Hair follicle dermal papilla cell (primary cell): ENCODE data around the gene PTGDS. TPM values are rescaled to one million over a fixed set of nuclear protein-coding genes. Genes with fewer than 3 reads are reported as not detected.

ENCODE experiments used
- total RNA-seq: library from RNA; depleted of rRNA; stranded (reverse); fragments of >200 nt; gene quantifications from 2 replicates; pipeline ENCODE4 v1.2.3, GENCODE V29; 2012

Gene PTGDS
- total RNA-seq: 16.9 and 20.2 TPM in 2 replicates

DNA sequence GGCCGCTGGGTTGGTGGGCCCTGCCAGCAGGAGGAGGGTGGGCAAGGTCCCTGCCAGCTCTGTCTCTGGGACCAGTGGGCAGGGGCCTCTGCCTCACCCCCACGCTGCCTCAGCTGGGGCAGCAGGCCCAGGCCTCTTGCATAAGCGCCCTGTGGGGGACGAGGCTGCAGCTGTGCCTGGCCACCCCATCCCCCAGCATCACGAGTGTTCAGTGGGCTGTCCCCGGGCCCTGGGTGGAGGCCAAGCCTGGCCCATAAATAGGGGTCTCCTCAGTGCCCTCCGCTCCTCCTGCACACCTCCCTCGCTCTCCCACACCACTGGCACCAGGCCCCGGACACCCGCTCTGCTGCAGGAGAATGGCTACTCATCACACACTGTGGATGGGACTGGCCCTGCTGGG, at the start of gene PTGDS:
Gene PTGDS, plus strand, starts transcription at position 282 of the 400 bp plus-strand sequence. Its CDS starts 75 bp downstream, at position 357.

DNA sequence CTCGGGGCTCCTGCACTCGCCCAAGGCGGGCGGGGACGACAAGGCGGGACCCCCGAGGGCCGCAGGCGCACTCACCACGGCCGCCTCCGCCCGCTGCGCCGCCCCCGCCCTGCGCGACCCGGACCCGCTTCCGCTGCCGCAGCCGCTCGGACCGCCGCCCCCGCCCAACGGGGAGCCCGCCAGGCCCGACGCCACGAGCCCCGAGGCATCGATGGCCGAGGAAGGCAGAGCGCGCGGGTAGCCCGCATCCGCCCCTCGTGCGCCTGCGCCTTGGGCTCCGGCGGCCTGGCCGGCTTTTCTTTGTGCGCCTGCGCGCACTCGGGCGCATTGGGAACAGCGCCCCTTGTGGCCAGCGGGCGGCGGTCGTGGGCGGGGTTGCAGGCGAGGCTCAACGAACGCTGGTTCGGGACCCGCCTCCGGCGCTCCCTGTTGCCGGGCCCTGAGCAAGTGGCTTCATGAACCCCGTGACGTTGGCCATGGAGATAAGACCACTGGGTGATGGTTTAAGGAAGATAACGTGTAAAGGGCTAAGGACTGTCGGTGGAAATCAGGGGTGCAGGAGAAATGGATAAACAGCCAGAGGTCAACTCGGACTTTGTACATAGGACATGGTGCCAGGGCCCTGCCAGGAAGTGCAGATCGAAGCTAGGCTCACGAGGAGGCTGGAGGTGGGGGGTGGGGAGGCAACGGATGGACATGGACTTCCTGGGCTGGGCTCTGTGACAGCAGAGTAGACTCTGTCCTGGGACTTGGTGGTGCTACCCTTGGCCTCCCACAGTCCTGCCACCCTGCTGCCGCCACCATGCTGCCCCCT, 32.6 kb upstream of the PTGDS start, which contains the start of the genes C8G and FBXW5:
Gene C8G, plus strand, starts transcription at position 725 of the 814 bp plus-strand sequence. Its CDS starts 78 bp downstream, at position 803.
Gene FBXW5, minus strand, starts transcription at position 220 of the 814 bp plus-strand sequence. CDS start 655 bp downstream, outside the sequence.

DNA sequence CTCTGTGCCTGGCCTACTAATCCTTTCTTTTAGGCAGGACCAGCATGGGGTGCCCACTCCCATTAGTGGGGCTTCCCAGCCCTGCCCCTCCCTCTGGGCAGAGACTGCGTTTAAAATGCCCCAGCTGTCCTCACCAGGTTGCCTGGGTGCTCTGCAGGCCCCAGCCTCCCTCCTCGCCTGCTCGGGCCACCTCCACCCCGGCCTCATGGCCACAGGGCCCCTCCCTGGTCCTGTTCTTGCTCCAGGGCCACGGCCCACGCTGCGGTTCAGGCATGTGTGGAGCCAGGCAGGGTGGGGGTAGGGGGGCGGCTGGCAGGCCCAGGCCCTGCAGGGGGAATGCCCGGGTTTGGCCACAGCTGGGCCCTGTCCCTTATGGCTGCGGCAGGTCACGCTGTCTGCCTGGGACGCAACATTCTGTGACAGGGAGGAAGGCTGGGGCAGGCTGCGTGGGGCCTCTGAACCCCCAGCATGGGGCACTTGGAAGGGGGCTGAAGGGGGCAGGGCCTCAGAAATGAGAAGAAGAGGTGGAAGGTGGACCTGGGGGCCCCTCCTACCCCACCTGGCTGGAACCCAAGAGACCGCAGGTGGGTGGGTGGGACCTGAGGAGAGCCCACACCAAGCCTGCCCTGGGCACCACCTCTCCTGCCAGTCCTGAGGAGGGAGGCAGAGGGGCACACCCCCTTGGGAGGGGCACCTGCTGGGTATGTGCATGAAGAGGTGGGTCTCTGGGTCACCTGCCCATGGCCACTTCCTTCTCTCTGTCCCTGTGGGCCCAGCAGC, 25.6 kb upstream of the PTGDS start, which contains the start of gene LCN12:
Gene LCN12, plus strand, starts transcription at position 733 of the 780 bp plus-strand sequence. CDS start 55 bp downstream, outside the sequence.

DNA sequence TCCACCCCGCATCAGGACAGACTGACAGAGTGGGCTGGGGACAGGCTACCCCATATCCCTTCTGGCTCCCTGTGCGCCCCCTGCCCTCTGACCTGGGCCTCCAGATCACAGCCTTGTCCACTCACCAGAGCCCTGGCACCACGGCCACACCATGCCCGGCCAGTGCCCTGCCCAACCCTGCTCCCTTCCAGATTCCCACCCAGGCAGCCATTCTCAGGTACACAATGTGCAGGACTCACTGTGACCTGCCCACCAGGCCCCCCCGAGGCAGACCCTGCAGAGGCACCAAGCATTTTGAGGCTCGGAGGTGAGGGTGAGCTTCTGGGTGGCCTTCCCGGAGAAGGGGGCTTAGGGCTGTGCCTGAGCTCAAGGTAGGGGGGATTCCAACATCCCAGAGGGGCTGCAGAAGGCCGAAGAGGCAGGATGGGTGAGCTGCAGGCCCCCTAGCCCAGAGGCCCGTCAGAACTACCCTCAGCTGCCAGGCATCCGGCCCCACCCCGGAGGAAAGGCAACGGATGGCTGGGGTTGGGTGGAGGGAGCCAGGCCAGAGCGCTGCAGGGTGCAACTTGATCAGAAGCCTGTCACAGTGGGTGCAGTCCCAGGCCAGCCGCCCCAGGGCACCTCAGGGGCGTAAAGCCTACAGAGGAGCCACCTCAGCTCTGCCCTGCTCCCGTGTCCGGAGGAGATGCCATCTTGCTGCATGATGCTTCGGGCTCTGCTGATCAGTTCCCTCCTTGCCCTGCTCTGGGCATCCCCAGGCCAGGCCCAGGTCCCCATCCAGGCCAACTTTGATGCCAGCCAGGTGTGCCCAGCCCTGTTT, 5.1 kb downstream of the PTGDS start, which contains the start of gene LCNL1:
Gene LCNL1, plus strand, starts transcription at position 762 of the 820 bp plus-strand sequence. CDS start 594 bp downstream, outside the sequence.

DNA sequence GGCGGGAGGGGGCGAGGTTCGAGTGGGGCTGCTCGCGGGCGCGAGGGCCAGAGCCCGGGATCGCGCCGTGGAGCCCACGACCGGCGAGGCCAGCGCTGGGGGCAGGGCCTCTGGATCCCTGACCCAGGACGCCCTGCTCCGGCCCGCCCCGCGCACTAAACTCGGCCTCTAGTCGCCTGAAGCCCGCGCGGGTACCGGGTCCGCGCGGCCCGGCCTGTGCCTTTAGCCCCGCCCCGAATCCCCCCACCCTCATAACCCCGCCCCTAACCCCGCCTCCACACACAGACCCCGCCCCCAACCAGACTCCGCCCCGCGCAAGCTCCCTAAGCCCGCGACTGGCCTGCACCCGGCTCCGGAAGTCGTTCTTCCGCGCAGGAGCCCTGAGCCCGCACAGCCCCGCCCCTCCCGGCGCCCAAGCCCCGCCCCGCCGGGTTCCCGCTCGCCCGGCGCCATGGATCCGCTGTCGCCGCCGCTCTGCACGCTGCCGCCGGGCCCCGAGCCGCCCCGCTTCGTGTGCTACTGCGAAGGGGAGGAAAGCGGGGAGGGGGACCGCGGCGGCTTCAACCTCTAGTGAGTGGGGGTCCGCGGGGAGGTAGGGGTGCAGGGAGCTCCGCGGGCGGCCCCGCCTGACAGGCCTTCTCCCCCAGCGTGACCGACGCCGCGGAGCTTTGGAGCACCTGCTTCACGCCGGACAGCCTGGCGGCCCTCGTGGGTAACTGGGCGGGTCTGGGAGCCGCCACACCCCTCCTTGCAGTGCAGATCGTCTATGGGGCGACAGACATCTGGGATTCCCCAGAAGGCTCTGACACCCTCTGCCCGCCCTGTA, 14.9 kb downstream of the PTGDS start, which contains the start of gene PAXX:
Gene PAXX, plus strand, starts transcription at position 430 of the 826 bp plus-strand sequence. Its CDS starts 22 bp downstream, at position 452.

DNA sequence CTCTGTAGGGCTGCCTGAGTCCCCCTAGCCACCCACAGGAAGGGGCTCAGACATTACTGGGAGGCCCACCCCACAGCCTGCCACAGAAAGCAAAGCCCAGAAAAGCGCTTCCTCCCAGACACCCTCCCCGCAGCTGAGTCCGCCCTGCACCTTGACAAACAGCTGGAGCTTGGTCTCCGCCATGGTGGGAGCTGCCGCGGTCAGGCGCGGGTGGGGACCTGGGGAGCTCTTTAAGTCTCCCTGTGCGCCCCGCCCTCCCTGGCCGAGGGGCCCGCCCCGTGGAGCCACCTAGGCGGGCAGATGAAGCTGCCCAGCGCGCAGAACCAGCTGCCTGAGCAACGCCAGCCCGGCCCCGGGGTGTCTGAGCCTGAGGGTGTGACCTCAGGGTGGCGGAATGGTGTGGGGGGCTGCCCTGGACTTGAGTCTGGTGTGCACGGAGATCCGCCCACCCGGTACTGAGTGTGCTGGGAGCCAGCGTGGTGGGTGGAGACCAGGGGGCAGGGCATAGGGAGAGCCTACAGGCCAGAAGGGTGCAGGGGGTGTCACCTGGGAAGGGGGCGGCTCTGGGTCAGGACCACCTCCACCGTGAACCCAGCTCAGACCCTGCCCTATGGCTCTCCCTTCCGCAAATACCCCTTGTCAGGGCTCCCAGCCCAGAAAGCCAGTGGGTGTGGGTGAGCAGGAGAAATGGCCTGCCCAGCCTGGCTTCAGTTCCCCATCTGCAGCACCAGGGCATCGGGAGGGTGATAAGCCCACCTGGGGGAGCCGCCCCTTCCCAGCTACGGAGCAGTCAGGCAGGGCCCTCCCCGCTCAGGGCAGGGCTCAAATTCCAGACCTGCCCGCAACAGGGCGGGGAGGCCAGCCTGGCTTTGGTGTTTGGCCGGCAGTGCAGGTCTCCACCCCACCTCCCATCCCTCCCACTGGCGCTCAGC, 19.3 kb downstream of the PTGDS start, which contains the start of gene CLIC3:
Gene CLIC3, minus strand, starts transcription at position 208 of the 932 bp plus-strand sequence. Its CDS starts 25 bp downstream, at position 183.

DNA sequence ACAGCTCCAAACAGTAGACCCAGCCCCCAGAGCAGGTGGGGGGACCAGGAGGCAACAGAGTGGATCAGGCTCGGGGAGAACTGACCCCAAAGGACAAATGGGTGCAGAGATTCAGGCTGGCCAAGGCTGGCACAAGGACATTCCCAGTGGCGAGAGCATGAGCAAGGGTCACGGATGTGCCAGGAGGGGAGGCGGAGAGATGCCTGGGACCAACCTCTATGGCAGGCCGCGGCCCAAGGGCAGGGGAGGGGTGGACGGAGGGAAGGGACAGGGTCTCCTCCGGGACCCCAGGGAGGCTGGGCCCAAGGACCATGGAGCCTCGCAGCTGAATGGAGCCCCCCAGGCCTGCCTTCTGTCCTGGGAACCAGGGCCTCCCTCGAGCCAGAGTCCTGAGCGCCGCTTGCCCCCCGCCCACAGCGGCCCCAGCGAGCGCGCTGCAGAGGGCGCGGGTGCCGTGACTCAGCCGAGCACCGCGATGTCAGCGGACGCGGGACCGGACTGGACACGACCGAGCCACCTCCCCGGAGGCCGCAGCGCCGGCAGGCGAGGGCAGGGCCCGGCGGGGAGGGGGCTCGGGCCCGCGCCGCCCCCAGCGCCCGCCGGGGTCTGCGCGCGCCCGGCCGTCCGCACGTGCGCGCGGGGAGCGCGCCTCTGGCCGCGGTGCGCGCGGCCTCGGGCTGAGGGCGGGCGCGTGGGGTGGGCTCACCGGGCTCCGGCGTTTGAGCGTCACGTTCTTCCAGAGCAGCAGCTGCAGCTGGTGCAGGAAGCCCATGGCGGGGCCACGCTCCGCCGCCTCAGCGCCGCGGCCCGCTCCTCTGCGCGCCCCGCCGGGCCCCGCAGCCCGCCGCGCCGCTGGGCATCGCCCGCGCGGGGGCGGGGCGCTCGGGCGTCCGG, 50.3 kb downstream of the PTGDS start, which contains the start of gene ABCA2:
Gene ABCA2, minus strand, starts transcription at position 869 of the 894 bp plus-strand sequence. Its CDS starts 97 bp downstream, at position 772.

Other genes starting within 250 kb of the PTGDS start
- not detected in 2 replicates for gene LCN10, start 234.6 kb upstream of the PTGDS start, total RNA-seq
- gene LCN6, start 229.0 kb upstream of the PTGDS start, total RNA-seq: not detected in 2 replicates
- not detected in 2 replicates for gene LCN8, start 219.3 kb upstream of the PTGDS start, total RNA-seq
- gene LCN15, start 213.0 kb upstream of the PTGDS start, total RNA-seq: not detected in 2 replicates
- gene TMEM141, start 186.2 kb upstream of the PTGDS start, total RNA-seq: 28.6 and 32.7 TPM in 2 replicates
- gene CCDC183, start 181.2 kb upstream of the PTGDS start, total RNA-seq: 0.16 and 0.73 TPM in 2 replicates
- 83.5 and 85.7 TPM in 2 replicates for gene RABL6, start 169.6 kb upstream of the PTGDS start, total RNA-seq
- 0.85 and 0.97 TPM in 2 replicates for gene AJM1, start 135.0 kb upstream of the PTGDS start, total RNA-seq
- gene PHPT1, start 128.1 kb upstream of the PTGDS start, total RNA-seq: 49.8 and 55.1 TPM in 2 replicates
- gene MAMDC4, start 125.2 kb upstream of the PTGDS start, total RNA-seq: 1.1 and 1.9 TPM in 2 replicates
- gene EDF1, start 111.2 kb upstream of the PTGDS start, total RNA-seq: 119 and 175 TPM in 2 replicates
- 6.6 and 6.8 TPM in 2 replicates for gene TRAF2, start 91.0 kb upstream of the PTGDS start, total RNA-seq
- 133 and 152 TPM in 2 replicates for gene FBXW5, start 32.8 kb upstream of the PTGDS start, total RNA-seq
- gene C8G, start 32.3 kb upstream of the PTGDS start, total RNA-seq: 1.1 TPM in 1 of 2 replicates, not detected in the other
- gene LCN12, start 25.2 kb upstream of the PTGDS start, total RNA-seq: 0.24 TPM in 1 of 2 replicates, not detected in the other
- 2.4 and 3.5 TPM in 2 replicates for gene LCNL1, start 5.5 kb downstream of the PTGDS start, total RNA-seq
- gene PAXX, start 14.9 kb downstream of the PTGDS start, total RNA-seq: 7.3 and 8.5 TPM in 2 replicates
- 0.32 and 2.4 TPM in 2 replicates for gene CLIC3, start 19.1 kb downstream of the PTGDS start, total RNA-seq
- 11.9 and 15.1 TPM in 2 replicates for gene ABCA2, start 50.7 kb downstream of the PTGDS start, total RNA-seq
- not detected in 2 replicates for gene FUT7, start 54.6 kb downstream of the PTGDS start, total RNA-seq
- 4.7 and 6.9 TPM in 2 replicates for gene NPDC1, start 68.7 kb downstream of the PTGDS start, total RNA-seq
- not detected in 2 replicates for gene ENTPD2, start 76.6 kb downstream of the PTGDS start, total RNA-seq
- gene SAPCD2, start 93.1 kb downstream of the PTGDS start, total RNA-seq: 1.6 and 1.8 TPM in 2 replicates
- 32.5 and 40.4 TPM in 2 replicates for gene UAP1L1, start 100.0 kb downstream of the PTGDS start, total RNA-seq
- gene MAN1B1, start 109.5 kb downstream of the PTGDS start, total RNA-seq: 81.1 and 82.9 TPM in 2 replicates
- gene DPP7, start 137.2 kb downstream of the PTGDS start, total RNA-seq: 68.4 and 81.5 TPM in 2 replicates
- 0.12 TPM in 1 of 2 replicates, not detected in the other for gene GRIN1, start 161.7 kb downstream of the PTGDS start, total RNA-seq
- not detected in 2 replicates for gene LRRC26, start 192.5 kb downstream of the PTGDS start, total RNA-seq
- not detected in 2 replicates for gene TMEM210, start 194.6 kb downstream of the PTGDS start, total RNA-seq
- 23.5 and 23.8 TPM in 2 replicates for gene ANAPC2, start 211.1 kb downstream of the PTGDS start, total RNA-seq
- gene SSNA1, start 211.2 kb downstream of the PTGDS start, total RNA-seq: 46.1 and 55.9 TPM in 2 replicates
- 8.9 and 9.4 TPM in 2 replicates for gene TPRN, start 223.2 kb downstream of the PTGDS start, total RNA-seq
- gene TMEM203, start 228.1 kb downstream of the PTGDS start, total RNA-seq: 32.1 and 32.4 TPM in 2 replicates
- 5.1 and 6.8 TPM in 2 replicates for gene NDOR1, start 228.2 kb downstream of the PTGDS start, total RNA-seq
- gene RNF208, start 244.7 kb downstream of the PTGDS start, total RNA-seq: 0.16 and 0.85 TPM in 2 replicates
- gene CYSRT1, start 247.7 kb downstream of the PTGDS start, total RNA-seq: 0.32 and 0.73 TPM in 2 replicates
- 0.16 TPM in 1 of 2 replicates, not detected in the other for gene RNF224, start 250.0 kb downstream of the PTGDS start, total RNA-seq